ENCODE measurements around the gene TCIRG1. TPM values are rescaled to one million over a fixed set of nuclear protein-coding genes. Genes with fewer than 3 reads are reported as not detected.
A peak's percentile ranks its signal among the peaks of the same experiment; 100 is the strongest.

TCIRG1 gene
- total and polyA plus RNA-seq, 2 of the 13 experiments (the other 11 are each of a cell fraction or from before 2014, with no cell fraction given) = 48.0 to 69.6 TPM

GRCh38 chr11:68036141-68036716, 2.6 kb upstream of the TCIRG1 start:
- no TSS peak for BruUV-seq (replicated peaks)
- ATAC-seq (no peak), FAIRE-seq (no peak), DNase-seq (ENCODE audit: low spot score) (no peak)
- no peaks in the 10 kb centered on the region; a peak in 1 of 5 replicates for H3K27me3 ChIP-seq (ENCODE audit: control insufficient read depth in 1 of 2, insufficient read depth in 2 of 2, low read length in 2 of 2)
- POLR2A ChIA-PET = interaction anchor here (2.3 kb wide), 1 partner anchor 10 kb away, joined by 13 read pairs; no protein-coding TSS in a partner anchor
- H3K36me3 ChIP-seq (replicated peaks in 1 of 2; ENCODE audit: control insufficient read depth in 1 of 2, insufficient read depth in 2 of 2, low read length in 2 of 2) = peaks cover 8 to 13% of the 10 kb centered on the region in 2 experiments; a peak in 3 of 5 replicates
- H3K4me2 ChIP-seq (ENCODE audit: low read depth, low read length) = no peak overlapping the region
- WGBS (ENCODE audit: low lambda C conversion rate) = 95% methylated on average over 8 of the region's 27 CpGs
- H3K79me2 ChIP-seq (ENCODE audit: insufficient read depth, low read length) = peaks cover 30% of the 10 kb centered on the region
- no peaks in the 10 kb centered on the region for H3K9me3 ChIP-seq (ENCODE audit: low read length)
- H3K9ac ChIP-seq (ENCODE audit: insufficient read depth, low read depth, low read length) = no peak overlapping the region
- intact Hi-C loops (cut with micrococcal nuclease; ENCODE audit: unreplicated experiment) = no loop called here
- in situ Hi-C loops (cut with HindIII; ENCODE audit: extremely low pct_ligation_motif_present, low pct_unique_long_range_greater_than_20kb) = no loop called here
- no peak overlapping the region for H2AFZ ChIP-seq (ENCODE audit: low read length)
- CTCF ChIA-PET (ENCODE audit: low intra/inter-chr PET ratio, low total read pairs) = no interaction called here
- no peak overlapping the region for H3K4me3 ChIP-seq (replicated peaks in 1 of 3; ENCODE audit: insufficient read depth in 1 of 3, low read depth in 2 of 3, low read length in 3 of 3)
- peaks cover 42% of the 10 kb centered on the region for H3K4me1 ChIP-seq (ENCODE audit: insufficient read depth, low read length)
- H4K20me1 ChIP-seq (ENCODE audit: insufficient read depth, low read length) = no peaks in the 10 kb centered on the region
- peak overlapping the region; percentile 95 for H3K27ac ChIP-seq (ENCODE audit: extremely low read length, insufficient read depth, low read length)
- no peak for TF ChIP-seq LCORL (IDR thresholded peaks at IDR 0.05)
- no peak for TF ChIP-seq LCORL (CRISPR knock-in tag; IDR thresholded peaks at IDR 0.05)
- no peak for TF ChIP-seq GMEB1 (CRISPR knock-in tag; IDR thresholded peaks at IDR 0.05; ENCODE audit: borderline replicate concordance)
- TF ChIP-seq MBNL3 (CRISPR knock-in tag; conservative IDR thresholded peaks at IDR 0.05) = no peak
- no peak for TF ChIP-seq SOX13 (IDR thresholded peaks at IDR 0.05)
- TF ChIP-seq SOX13 (CRISPR knock-in tag; conservative IDR thresholded peaks at IDR 0.05 in 1 of 2, IDR thresholded peaks at IDR 0.05 in 1 of 2) = no peak
- TF ChIP-seq NCOA5 (CRISPR knock-in tag; IDR thresholded peaks at IDR 0.05) = no peak
- TF ChIP-seq FOXA1 (IDR thresholded peaks at IDR 0.05) = no peak
- no peak for TF ChIP-seq FOXA1 (CRISPR knock-in tag; IDR thresholded peaks at IDR 0.05)
- no peak for TF ChIP-seq ZSCAN22 (CRISPR knock-in tag; IDR thresholded peaks at IDR 0.05)
- TF ChIP-seq AGO2 (optimal IDR thresholded peaks at IDR 0.05; ENCODE audit: low read depth, low read length) = peak; percentile 56
- peak; percentile 61 for TF ChIP-seq RBFOX2 (IDR thresholded peaks at IDR 0.05; ENCODE audit: low read depth, low read length)
- TF ChIP-seq AGO1 (IDR thresholded peaks at IDR 0.05; ENCODE audit: low read depth, low read length, poor library complexity, severe bottlenecking) = peak; percentile 29
- TF ChIP-seq MXD4 (CRISPR knock-in tag; IDR thresholded peaks at IDR 0.05) = no peak
- TF ChIP-seq ZBTB38 (CRISPR knock-in tag; IDR thresholded peaks at IDR 0.05) = peak; percentile 48
- TF ChIP-seq ZBTB14 (CRISPR knock-in tag; IDR thresholded peaks at IDR 0.05) = no peak
- TF ChIP-seq MED1 (CRISPR knock-in tag; IDR thresholded peaks at IDR 0.05) = no peak
- TF ChIP-seq STAT5B (CRISPR knock-in tag; IDR thresholded peaks at IDR 0.05) = no peak
- no peak for TF ChIP-seq ZNF724P (CRISPR knock-in tag; IDR thresholded peaks at IDR 0.05; ENCODE audit: borderline replicate concordance)
- TF ChIP-seq ZNF512 (CRISPR knock-in tag; IDR thresholded peaks at IDR 0.05) = no peak
- no peak for TF ChIP-seq ZKSCAN1 (IDR thresholded peaks at IDR 0.05; ENCODE audit: low read length)
- TF ChIP-seq ZFP36 (IDR thresholded peaks at IDR 0.05; ENCODE audit: borderline replicate concordance, low read depth, low read length, partially characterized antibody) = no peak

All from HepG2 (cell line).